Measurements from ENCODE around the gene CALHM2. TPM values are rescaled to one million over a fixed set of nuclear protein-coding genes. Genes with fewer than 3 reads are reported as not detected.
A peak's percentile ranks its signal among the peaks of the same experiment; 100 is the strongest.

CALHM2 gene
- total and polyA plus RNA-seq, 2 of the 4 experiments (the other 2 are of a cell fraction) = 2.5 to 7.9 TPM

DNA sequence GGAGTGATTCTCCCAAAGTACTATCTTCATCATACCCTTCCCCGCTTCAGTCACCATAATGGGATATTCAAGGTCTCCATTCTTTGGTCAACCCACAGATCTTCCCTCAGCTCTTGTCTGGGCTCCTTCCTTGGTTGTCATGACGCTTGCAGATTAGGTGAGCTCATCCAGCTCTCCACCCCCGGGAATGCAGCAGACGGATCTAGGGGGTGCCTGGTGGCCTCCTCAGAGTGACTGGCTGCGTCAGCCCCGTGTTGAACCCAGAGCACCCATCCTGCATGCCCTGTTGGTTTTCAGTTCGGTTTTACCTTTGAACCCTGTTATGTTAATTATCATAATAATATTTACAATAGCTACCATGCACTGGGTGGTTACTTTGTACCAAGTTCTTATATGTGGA is 47.7 kb upstream of the CALHM2 start:
- 0 out of 2 replicates have a peak, but pooled peaks cover 2% of the 10 kb centered on the region for H3K4me1 ChIP-seq (ENCODE audit: control insufficient read depth, insufficient read depth, low read length)
- H4K91ac ChIP-seq (ENCODE audit: insufficient read depth, low read depth, low read length) = no peak overlapping the region
- peak; percentile 22 for DNase-seq
- H3K9ac ChIP-seq (ENCODE audit: low read depth, low read length) = no peak overlapping the region
- CTCF ChIA-PET = no interaction called here
- no peak overlapping the region for H2BK120ac ChIP-seq (ENCODE audit: low read depth, low read length)
- no peaks in the 10 kb centered on the region for H3K9me3 ChIP-seq (ENCODE audit: control insufficient read depth, insufficient read depth, low read length)
- H3K4ac ChIP-seq (ENCODE audit: low read depth, low read length) = no peak overlapping the region
- H3K79me1 ChIP-seq (ENCODE audit: low read depth in 1 of 2, low read length in 2 of 2) = no peaks in the 10 kb centered on the region
- H3K56ac ChIP-seq (ENCODE audit: extremely low read depth, insufficient read depth, low read length) = no peak overlapping the region
- H3K14ac ChIP-seq (replicated peaks; ENCODE audit: low read depth, low read length) = no peak overlapping the region
- H2AK5ac ChIP-seq (ENCODE audit: low read depth, low read length) = no peak overlapping the region
- H3K23ac ChIP-seq (ENCODE audit: low read depth, low read length) = no peak overlapping the region
- POLR2A ChIA-PET (ENCODE audit: unreplicated experiment) = interaction anchor here (0.9 kb wide), 1 partner anchor 43 kb away, joined by 4 read pairs; no protein-coding TSS in a partner anchor
- no peaks in the 10 kb centered on the region for H3K36me3 ChIP-seq (ENCODE audit: control insufficient read depth, insufficient read depth, low read length)
- H2AK9ac ChIP-seq (replicated peaks; ENCODE audit: low read depth, low read length, poor library complexity) = no peak overlapping the region
- no peak for ATAC-seq (ENCODE audit: low read depth)
- no peak overlapping the region for H3K4me2 ChIP-seq (ENCODE audit: low read depth, low read length)
- dilution Hi-C loops (cut with HindIII; ENCODE audit: low sequenced_read_pairs, unreplicated experiment) = no loop called here
- BruUV-seq (replicated peaks) = no TSS peak
- in situ Hi-C loops (cut with MboI; ENCODE audit: low sequenced_read_pairs) = loop anchor here (10.0 kb wide), 1 partner anchor 185 kb away; no protein-coding TSS in a partner anchor
- no peak overlapping the region for H2BK15ac ChIP-seq (ENCODE audit: low read depth, low read length)
- TF ChIP-seq SMC3 (IDR thresholded peaks at IDR 0.05; ENCODE audit: low read depth, low read length) (no peak), MXI1 (IDR thresholded peaks at IDR 0.05; ENCODE audit: borderline replicate concordance, low read depth, low read length) (no peak), NFE2L2 (IDR thresholded peaks at IDR 0.05; ENCODE audit: low read depth, low read length) (no peak), MAZ (IDR thresholded peaks at IDR 0.05; ENCODE audit: borderline replicate concordance, low read depth, low read length) (no peak), BHLHE40 (IDR thresholded peaks at IDR 0.05; ENCODE audit: low read depth, low read length) (no peak), CEBPB (IDR thresholded peaks at IDR 0.05; ENCODE audit: low read depth, low read length) (no peak), RFX5 (IDR thresholded peaks at IDR 0.05; ENCODE audit: low read depth, low read length) (no peak), CHD1 (IDR thresholded peaks at IDR 0.05; ENCODE audit: low read depth, low read length) (no peak), POLR2A (IDR thresholded peaks at IDR 0.05; ENCODE audit: low read depth, low read length) (no peak), FOS (IDR thresholded peaks at IDR 0.05; ENCODE audit: low read depth, low read length) (no peak), RCOR1 (IDR thresholded peaks at IDR 0.05; ENCODE audit: insufficient replicate concordance, low read length) (no peak), USF2 (IDR thresholded peaks at IDR 0.05; ENCODE audit: low read depth, low read length) (no peak), MAFK (IDR thresholded peaks at IDR 0.05; ENCODE audit: low read depth, low read length) (no peak), RAD21 (IDR thresholded peaks at IDR 0.05; ENCODE audit: low read length) (no peak)
- TF ChIP-seq, protein P1, sequence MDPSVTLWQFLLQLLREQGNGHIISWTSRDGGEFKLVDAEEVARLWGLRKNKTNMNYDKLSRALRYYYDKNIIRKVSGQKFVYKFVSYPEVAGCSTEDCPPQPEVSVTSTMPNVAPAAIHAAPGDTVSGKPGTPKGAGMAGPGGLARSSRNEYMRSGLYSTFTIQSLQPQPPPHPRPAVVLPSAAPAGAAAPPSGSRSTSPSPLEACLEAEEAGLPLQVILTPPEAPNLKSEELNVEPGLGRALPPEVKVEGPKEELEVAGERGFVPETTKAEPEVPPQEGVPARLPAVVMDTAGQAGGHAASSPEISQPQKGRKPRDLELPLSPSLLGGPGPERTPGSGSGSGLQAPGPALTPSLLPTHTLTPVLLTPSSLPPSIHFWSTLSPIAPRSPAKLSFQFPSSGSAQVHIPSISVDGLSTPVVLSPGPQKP (IDR thresholded peaks at IDR 0.05; ENCODE audit: borderline replicate concordance, low read depth, low read length) = no peak
- TF ChIP-seq, protein P2, sequence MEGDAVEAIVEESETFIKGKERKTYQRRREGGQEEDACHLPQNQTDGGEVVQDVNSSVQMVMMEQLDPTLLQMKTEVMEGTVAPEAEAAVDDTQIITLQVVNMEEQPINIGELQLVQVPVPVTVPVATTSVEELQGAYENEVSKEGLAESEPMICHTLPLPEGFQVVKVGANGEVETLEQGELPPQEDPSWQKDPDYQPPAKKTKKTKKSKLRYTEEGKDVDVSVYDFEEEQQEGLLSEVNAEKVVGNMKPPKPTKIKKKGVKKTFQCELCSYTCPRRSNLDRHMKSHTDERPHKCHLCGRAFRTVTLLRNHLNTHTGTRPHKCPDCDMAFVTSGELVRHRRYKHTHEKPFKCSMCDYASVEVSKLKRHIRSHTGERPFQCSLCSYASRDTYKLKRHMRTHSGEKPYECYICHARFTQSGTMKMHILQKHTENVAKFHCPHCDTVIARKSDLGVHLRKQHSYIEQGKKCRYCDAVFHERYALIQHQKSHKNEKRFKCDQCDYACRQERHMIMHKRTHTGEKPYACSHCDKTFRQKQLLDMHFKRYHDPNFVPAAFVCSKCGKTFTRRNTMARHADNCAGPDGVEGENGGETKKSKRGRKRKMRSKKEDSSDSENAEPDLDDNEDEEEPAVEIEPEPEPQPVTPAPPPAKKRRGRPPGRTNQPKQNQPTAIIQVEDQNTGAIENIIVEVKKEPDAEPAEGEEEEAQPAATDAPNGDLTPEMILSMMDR (conservative IDR thresholded peaks at IDR 0.05; ENCODE audit: low read depth, low read length) = no peak
- peaks cover 75% of the 10 kb centered on the region for H3K27me3 ChIP-seq (ENCODE audit: control insufficient read depth, insufficient read depth, low read length)
- no peak overlapping the region for H2BK20ac ChIP-seq (ENCODE audit: low read depth, low read length)
- no peak overlapping the region for H3K27ac ChIP-seq (ENCODE audit: insufficient read depth, low read length)
- no peak overlapping the region for H3K4me3 ChIP-seq (ENCODE audit: insufficient read depth, low read depth, low read length)
- H2AFZ ChIP-seq (replicated peaks; ENCODE audit: low read length, poor library complexity) = no peak overlapping the region
- H4K8ac ChIP-seq (ENCODE audit: low read depth in 2 of 2, low read length in 2 of 2) = no peak overlapping the region
- intact Hi-C loops (cut with micrococcal nuclease) = no loop called here
- WGBS, 2 experiments (ENCODE audit: extremely low coverage in 2 of 2, insufficient read length in 1 of 2) = 100% methylated on average over 1 of the region's 7 CpGs; no CpG with 5 or more reads in 1 of the 2 experiments
- no peak overlapping the region for H4K5ac ChIP-seq (ENCODE audit: low read depth, low read length)
- H3K18ac ChIP-seq (ENCODE audit: low read depth, low read length) = no peak overlapping the region
- peaks cover 27% of the 10 kb centered on the region; the same call in 1 of the 2 replicates for H4K20me1 ChIP-seq (ENCODE audit: insufficient read depth, low read length)
- no peak overlapping the region for H2BK5ac ChIP-seq (ENCODE audit: low read depth, low read length, poor library complexity, severe bottlenecking)
- no peaks in the 10 kb centered on the region for H3K9me1 ChIP-seq (ENCODE audit: insufficient read depth, low read length)
